HepG2 (cell line): ENCODE results near the gene RAB43. TPM values are rescaled to one million over a fixed set of nuclear protein-coding genes. Genes with fewer than 3 reads are reported as not detected.

Source experiments
- HNRNPUL1 ChIP-seq: fragments of 200-400 bp; formaldehyde crosslinking; IDR thresholded peaks from 2 replicates; pipeline ENCODE4 v1.6.1; 2017; ENCODE audit warnings: low read depth, mild to moderate bottlenecking, low read length, moderate library complexity
- JARID2 ChIP-seq: sonication (generic); formaldehyde crosslinking; IDR thresholded peaks from 2 replicates; pipeline ENCODE4 v1.8.1; 2023; ENCODE audit warnings: missing genetic modification reagents, inconsistent platforms; ENCODE audit not compliant: insufficient replicate concordance
- POLR2A ChIP-seq, 2 experiments: IDR thresholded peaks; 2 replicates each; pipeline ENCODE4 v1.6.1; 2011; ENCODE audit warnings: low read depth in 2 of 2, low read length in 2 of 2, mild to moderate bottlenecking in 1 of 2, moderate library complexity in 1 of 2; ENCODE audit not compliant: insufficient read depth in 1 of 2
- SRSF4 ChIP-seq: fragments of 200-400 bp; formaldehyde crosslinking; IDR thresholded peaks from one replicate; pipeline ENCODE4 v1.6.1; 2018; ENCODE audit warnings: mild to moderate bottlenecking, low read depth, low read length, moderate library complexity; ENCODE audit not compliant: poor library complexity, severe bottlenecking
- ZBTB20 ChIP-seq: sonication (generic); formaldehyde crosslinking; IDR thresholded peaks from 2 replicates; pipeline ENCODE4 v1.8.1; 2023; ENCODE audit warnings: missing genetic modification reagents, low read depth, mild to moderate bottlenecking, borderline replicate concordance
- ZNF777 ChIP-seq: sonication (generic); formaldehyde crosslinking; IDR thresholded peaks from 2 replicates; pipeline ENCODE4 v1.4.0; 2020; ENCODE audit warnings: missing genetic modification reagents
- ZNF781 ChIP-seq: sonication (generic); formaldehyde crosslinking; IDR thresholded peaks from 2 replicates; pipeline ENCODE4 v1.5.1; 2020; ENCODE audit warnings: borderline replicate concordance, mild to moderate bottlenecking, missing genetic modification reagents; ENCODE audit errors: not compliant biosample characterization
- polyA plus RNA-seq, 8 experiments: library from polyadenylated mRNA; depleted of rRNA in 3 of 8; stranded (reverse) in 7 of 8; unstranded in 1 of 8; fragments of >200 nt; fragmentation: Illumina TruSeq in 4 of 8; extraction: Trizol in 4 of 8; gene quantifications; 2 replicates each; pipeline versions ENCODE4 v1.2.1 to v1.2.3, GENCODE V29; 2011 to 2016; ENCODE audit warnings: low read depth in 4 of 8, missing spikeins in 1 of 8, mixed read lengths in 1 of 8; ENCODE audit not compliant: insufficient read depth in 1 of 8
- total RNA-seq, 5 experiments: library from RNA; depleted of rRNA; stranded (reverse); fragments of >200 nt; fragmentation: Illumina TruSeq; extraction: Trizol; gene quantifications; 2 replicates each; pipeline ENCODE4 v1.2.3, GENCODE V29; 2016; ENCODE audit warnings: low read depth in 1 of 5
- TF ChIP-seq, protein P1 (sequence below): sonication (generic); formaldehyde crosslinking; IDR thresholded peaks from 2 replicates; pipeline ENCODE4 v1.9.0; 2021; ENCODE audit warnings: missing genetic modification reagents, borderline replicate concordance
- TF ChIP-seq, protein P2 (sequence below): IDR thresholded peaks from 2 replicates; pipeline ENCODE4 v1.6.1; 2016; ENCODE audit warnings: missing biosample characterization, missing genetic modification reagents, low read depth

RAB43 gene
- total and polyA plus RNA-seq, 2 of the 13 experiments (the other 11 are each of a cell fraction or from before 2014, with no cell fraction given), result 11.8 to 18.4 TPM

DNA sequence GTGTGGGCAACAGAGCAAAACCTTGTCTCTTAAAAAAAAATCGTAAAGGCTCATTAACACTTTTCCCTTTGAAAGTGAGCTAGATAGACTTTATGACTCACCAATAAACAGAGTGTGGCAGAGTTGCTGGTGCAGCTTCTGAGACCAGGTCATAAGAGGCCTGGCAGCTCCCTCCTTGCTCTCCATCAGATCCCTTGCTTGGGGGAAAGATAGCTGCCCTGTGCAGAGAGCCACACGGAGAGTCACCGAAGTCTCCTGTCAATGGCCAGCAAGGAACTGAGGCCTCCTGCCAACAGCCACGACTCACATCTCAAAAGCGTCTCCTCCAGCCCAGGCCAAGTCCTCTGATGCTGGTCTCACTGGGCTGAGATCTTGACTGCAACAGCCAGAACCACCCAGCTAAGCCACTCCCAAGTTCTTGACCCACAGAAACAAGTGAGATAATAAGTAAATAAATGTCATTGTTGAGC lies 69.7 kb downstream of the RAB43 start (continued):
- TF ChIP-seq, protein P1, sequence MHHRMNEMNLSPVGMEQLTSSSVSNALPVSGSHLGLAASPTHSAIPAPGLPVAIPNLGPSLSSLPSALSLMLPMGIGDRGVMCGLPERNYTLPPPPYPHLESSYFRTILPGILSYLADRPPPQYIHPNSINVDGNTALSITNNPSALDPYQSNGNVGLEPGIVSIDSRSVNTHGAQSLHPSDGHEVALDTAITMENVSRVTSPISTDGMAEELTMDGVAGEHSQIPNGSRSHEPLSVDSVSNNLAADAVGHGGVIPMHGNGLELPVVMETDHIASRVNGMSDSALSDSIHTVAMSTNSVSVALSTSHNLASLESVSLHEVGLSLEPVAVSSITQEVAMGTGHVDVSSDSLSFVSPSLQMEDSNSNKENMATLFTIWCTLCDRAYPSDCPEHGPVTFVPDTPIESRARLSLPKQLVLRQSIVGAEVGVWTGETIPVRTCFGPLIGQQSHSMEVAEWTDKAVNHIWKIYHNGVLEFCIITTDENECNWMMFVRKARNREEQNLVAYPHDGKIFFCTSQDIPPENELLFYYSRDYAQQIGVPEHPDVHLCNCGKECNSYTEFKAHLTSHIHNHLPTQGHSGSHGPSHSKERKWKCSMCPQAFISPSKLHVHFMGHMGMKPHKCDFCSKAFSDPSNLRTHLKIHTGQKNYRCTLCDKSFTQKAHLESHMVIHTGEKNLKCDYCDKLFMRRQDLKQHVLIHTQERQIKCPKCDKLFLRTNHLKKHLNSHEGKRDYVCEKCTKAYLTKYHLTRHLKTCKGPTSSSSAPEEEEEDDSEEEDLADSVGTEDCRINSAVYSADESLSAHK (CRISPR knock-in tag), result no peak
- TF ChIP-seq, protein P2, sequence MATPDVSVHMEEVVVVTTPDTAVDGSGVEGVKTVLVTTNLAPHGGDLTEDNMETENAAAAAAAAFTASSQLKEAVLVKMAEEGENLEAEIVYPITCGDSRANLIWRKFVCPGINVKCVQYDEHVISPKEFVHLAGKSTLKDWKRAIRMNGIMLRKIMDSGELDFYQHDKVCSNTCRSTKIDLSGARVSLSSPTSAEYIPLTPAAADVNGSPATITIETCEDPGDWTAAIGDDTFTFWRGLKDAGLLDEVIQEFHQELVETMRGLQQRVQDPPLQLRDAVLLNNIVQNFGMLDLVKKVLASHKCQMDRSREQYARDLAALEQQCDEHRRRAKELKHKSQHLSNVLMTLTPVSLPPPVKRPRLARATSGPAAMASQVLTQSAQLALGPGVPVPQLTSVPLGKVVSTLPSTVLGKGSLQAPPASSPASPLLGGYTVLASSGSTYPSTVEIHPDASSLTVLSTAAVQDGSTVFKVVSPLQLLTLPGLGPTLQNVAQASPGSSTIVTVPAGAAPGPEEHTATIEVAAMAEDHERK (CRISPR knock-in tag), result no peak
- TF ChIP-seq SRSF4 (no peak), ZNF781 (no peak), HNRNPUL1 (no peak), JARID2 (CRISPR knock-in tag) (no peak), ZNF777 (no peak), POLR2A (IDR thresholded peaks at IDR 0.05; ENCODE audit: insufficient read depth in 1 of 2, low read depth in 2 of 2, low read length in 2 of 2) (no peak), ZBTB20 (CRISPR knock-in tag) (no peak)
